SIG-M5 (cell line): Measurements from ENCODE around the gene MAGEA9.
"Not testable (repeated sequence)": the region's sequence is repeated elsewhere in the genome, so short reads cannot be mapped to it uniquely, and the experiment has no call there.

Source experiments
- DNase-seq: peaks from one replicate; lab custom pipeline; 2025; lab: John Stamatoyannopoulos, UW

Gene MAGEA9

DNA sequence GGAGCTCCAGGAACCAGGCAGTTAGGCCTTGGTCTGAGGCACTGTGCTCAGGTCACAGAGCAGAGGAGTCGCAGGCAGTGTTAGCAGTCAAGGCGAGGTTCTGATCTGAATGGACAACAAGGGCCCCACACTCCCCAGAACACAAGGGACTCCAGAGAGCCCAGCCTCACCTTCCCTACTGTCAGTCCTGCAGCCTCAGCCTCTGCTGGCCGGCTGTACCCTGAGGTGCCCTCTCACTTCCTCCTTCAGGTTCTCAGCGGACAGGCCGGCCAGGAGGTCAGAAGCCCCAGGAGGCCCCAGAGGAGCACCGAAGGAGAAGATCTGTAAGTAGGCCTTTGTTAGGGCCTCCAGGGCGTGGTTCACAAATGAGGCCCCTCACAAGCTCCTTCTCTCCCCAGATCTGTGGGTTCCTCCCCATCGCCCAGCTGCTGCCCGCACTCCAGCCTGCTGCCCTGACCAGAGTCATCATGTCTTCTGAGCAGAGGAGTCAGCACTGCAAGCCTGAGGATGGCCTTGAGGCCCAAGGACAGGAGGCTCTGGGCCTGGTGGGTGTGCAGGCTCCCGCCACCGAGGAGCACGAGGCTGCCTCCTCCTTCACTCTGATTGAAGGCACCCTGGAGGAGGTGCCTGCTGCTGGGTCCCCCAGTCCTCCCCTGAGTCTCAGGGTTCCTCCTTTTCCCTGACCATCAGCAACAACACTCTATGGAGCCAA lies 26.2 kb downstream of the MAGEA9 start:
- no peak for DNase-seq

DNA sequence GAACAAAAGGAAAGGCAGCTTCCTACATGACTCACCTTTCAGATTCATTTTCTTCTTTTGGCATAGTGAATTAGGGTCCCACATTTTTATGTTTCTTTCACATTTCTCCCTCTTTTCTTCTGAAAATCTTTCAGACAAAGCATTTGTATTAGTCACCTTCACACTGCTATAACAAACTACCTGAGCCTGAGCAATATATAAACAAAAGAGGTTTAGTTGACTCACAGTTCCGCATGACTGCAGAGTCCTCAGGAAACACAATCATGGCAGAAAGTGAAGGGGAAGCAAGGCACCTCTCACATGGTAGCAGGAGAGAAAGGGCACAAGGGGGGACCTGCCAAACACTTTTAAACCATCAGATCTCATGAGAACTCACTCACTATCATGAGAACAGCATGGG lies 36.9 kb downstream of the MAGEA9 start:
- DNase-seq: no peak

DNA sequence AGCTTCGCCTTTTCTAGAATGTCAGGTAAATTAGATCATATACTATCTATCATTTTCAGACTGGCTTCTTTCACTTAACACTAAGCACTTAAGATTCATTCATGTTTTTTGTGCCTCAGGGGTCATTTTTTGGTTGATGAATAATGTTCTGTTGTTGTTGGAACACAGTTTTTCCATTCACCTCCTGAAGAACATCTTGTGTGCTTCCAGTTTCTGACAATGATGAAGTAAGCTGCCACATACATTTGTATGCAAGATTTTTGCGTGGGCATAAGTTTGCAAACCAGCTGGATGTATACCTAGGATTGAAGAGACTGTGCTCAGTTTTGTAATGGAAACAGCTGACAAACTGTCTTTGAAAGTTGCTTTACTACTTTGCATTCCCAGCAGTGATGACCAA lies 37.6 kb downstream of the MAGEA9 start:
- no peak for DNase-seq

DNA sequence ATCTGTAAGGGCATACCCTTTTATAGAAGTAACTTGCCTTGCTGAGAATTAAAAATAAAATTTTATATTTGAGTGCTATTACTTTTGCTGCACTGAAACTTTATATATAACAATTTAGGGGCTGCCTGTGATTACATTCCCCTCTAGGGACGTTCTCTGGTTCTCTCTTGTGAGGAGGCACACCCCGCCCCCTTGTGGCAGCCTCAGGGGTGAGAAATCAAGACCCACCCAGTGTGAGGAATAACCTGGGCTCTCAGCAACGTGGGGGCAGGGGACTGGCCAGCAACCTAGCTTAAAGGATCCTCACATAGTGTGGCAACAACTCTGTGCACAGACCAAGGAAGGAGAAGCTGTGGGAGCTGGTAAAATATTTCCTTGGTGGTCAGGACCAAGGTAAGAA lies 43.7 kb downstream of the MAGEA9 start:
- DNase-seq: no peak

DNA sequence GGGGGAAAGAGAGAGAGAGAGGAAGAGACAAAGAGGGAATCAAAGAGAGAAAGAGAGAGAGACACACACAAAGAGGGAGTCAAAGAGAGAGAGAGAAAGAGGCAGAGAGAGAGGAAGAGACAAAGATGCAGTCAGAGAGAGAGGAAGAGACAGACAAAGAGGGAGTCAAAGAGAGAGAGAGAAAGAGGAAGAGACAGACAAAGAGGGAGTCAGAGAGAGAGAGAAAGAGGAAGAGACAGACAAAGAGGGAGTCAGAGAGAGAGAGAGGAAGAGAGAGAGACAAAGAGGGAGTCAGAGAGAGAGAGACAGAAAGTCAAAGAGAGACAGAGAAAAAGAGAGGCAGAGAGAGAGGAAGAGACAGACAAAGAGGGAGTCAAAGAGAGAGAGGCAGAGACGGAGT lies 45.5 kb downstream of the MAGEA9 start:
- DNase-seq: no peak

DNA sequence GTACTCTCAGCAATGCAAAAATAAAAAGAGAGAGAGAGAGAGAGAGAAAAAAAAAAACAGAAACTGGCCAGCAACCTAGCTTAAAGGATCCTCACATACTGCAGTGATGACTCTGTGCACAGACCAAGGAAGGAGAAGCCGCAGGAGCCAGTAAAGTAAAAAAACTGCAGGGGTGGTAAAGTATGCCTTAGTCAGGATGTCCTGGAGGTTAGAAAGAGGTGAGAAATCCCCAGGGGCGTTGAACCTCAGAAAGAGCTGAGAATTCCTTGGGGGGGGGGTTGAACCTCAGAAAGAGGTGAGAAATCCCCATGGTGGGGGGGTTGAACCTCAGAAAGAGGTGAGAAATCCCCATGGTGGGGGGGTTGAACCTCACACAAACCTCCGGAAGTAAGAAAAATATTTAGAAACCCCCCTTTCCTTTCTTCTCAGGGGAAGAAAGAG lies 48.0 kb downstream of the MAGEA9 start:
- DNase-seq: no peak

DNA sequence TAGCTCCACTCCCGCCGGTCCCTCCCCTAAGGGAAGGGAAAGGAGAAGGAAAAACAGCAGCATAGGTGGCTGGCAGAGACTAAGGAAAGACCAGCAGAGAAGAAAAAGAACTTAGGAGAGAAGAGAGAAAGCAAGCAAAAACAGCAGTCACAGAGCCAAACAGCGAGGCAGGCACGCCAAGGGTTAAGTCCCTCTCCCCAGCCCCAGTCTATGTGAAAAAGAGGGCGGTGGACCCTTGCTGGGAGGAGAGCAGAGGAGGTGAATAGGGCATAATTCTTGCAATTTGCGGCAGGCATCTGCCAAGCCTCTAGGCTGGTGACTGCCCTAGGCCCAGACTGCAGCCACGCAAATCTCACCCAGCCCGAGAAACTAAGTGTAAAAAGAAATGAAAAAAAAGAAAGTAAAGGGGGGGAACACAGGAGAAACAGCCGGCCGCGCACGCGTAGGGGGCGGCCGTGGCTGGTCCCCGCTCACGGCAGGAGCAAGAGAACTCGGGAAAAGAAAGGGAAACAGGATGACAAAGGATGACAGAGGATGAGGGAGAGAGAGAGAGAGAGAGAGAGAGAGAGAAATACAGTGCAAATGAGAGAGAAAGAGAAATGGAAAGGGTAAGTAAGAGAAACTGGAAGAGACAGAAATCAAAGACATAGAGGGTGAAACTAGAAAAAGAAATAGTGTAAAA lies 48.6 kb downstream of the MAGEA9 start:
- DNase-seq: no peak

DNA sequence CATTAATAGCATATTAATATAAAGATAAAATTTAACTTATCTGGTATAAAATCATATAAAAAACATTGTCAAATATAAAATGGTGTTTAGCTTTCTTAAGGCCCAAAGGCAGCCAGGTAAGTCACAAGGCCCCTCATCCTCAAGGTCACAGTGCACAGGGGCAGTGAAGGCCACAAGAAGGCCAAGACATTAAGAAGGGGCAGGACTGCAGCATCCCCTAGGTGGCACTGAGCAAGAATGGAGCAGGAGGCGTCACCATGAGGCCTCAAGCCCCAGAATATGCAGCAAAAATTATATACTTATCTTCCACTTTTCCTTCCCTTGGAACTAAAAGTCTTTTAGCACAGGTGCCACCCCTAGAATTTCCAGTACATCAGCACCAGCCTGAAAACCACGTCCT lies 49.7 kb downstream of the MAGEA9 start:
- DNase-seq: no peak

DNA sequence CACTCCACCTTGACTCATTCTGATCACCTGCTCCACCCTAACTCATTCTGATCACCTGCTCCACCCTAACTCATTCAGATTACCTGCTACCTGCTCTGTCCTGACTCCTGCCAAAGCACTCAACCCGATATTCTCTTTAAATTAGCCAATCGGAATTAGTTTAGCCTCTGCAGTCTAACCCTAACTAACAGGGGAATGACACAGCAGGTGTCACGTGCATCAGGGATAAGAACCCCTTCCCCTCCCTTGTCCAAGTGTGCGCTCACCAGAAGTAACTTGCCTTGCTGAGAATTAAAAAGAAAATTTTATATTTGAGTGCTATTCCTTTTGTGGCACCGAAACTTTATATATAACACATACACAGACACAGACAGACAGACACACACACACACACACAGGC lies 55.0 kb downstream of the MAGEA9 start:
- not testable (repeated sequence) for DNase-seq

DNA sequence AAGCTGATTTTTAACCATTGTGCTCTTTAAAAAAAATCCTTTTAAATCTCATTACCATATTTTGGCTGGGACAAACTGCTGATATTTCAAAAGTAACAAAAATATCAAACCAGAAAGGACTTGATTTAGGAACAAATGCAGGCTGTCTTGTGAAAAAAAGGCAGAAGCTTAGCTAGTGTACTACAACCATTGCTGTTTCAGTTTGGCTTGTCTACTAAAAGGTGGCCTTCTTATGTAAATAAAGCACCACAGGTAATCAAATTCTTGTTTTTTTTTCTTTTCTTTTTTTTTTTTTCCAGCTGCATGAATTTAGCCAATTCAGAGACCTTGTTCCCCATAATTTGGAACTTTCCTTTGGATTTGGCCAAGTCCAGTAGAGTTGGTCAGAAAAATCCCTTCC lies 55.4 kb downstream of the MAGEA9 start:
- no peak for DNase-seq
